ENCODE measurements around the gene LRRC34. TPM values are rescaled to one million over a fixed set of nuclear protein-coding genes. Genes with fewer than 3 reads are reported as not detected.
A peak's percentile ranks its signal among the peaks of the same experiment; 100 is the strongest.

Gene LRRC34
- total RNA-seq, 2 donors from 2014 or later = 3.4 TPM; not detected in 1

DNA sequence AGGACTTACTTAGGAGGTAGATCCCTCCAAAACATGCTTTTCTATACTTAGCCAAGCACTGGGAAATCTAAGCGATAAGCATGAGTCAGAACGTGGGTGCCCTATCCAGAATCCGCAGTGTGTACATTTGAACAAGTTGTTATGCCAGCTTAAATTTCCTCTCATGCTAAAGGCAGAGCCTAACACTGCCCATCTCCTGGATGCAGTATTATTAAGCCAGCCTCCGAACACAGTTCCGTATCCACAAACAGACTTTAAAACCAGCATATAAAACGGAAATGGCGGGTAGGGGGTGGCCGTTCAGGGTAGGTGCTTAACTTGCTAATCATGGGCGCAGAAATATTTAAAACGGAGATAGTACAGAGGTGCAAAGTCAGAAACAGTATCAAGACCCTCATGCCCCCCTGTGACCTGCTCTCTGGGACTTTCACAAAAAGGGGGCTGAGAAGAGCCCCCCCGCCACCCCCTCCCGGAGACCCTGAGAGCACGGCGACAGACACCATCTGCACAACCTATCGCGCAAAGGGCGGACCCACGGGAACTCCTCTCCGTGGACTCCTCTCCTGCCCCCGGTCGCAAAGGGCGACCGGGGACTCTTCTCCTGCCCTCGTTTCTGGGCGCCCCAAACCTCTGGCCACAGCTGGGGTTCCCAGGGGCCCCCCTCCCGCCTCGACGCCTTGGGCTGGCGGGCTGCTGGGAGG is 923 bp downstream of the LRRC34 start:
- intact Hi-C loops (cut with DNase I) = no loop called here
- peak in 2 of 4 donors; percentile 17 to 18 for DNase-seq
- TF ChIP-seq POLR2A (IDR thresholded peaks at IDR 0.05) = no peak
- TF ChIP-seq CTCF (IDR thresholded peaks at IDR 0.05) = no peak

DNA sequence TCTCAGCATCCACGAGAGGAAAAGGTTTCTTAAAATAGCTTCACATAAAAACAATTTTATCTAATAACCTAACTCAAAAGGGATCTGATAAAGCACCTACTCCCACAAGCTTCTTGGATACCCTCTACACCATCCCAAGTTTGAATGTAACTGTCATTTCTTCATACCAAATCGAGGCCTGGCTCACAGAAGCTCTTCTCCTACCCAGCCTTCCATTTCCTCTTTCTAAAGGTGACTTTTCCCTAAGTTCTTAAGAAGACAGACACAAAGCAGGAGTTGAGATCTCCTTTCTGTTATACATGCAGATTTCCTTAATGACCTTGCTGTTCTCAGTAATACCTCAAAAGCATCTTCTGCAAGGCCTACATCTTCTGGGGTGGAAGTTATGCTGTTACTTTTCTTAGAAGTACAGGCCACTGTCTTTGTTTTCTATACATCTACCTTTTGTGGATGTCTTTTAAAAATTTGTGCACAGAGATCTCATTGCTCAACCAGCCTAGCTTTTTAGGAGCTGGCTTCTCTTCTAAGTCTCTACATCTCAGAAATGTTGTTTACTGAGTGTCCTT is 3.4 kb downstream of the LRRC34 start:
- WGBS, 2 donors = 31 to 47% methylated on average over 2 of the region's 2 CpGs
- no peaks in the 10 kb centered on the region for H3K36me3 ChIP-seq (replicated peaks in 1 of 2; ENCODE audit: insufficient read depth in 1 of 2, low read depth in 2 of 2)
- TF ChIP-seq CTCF (IDR thresholded peaks at IDR 0.05) (no peak), POLR2A (IDR thresholded peaks at IDR 0.05) (no peak)

More for the DNA sequence above, 923 bp downstream of the LRRC34 start:
- H3K27me3 ChIP-seq = no peaks in the 10 kb centered on the region
- peaks cover 0 to 5% (median 0%) of the 10 kb centered on the region in 3 donors for H3K9me3 ChIP-seq
- WGBS, 2 donors = 7 to 36% methylated on average over 15 to 29 of the region's 29 CpGs
- peaks cover 14% of the 10 kb centered on the region for H3K4me1 ChIP-seq
- peak; percentile 33 for ATAC-seq
- H3K36me3 ChIP-seq (replicated peaks in 1 of 2; ENCODE audit: insufficient read depth in 1 of 2, low read depth in 2 of 2) = no peaks in the 10 kb centered on the region
- H3K4me3 ChIP-seq = peak overlapping the region in 1 of 2 donors; percentile 26
- H3K27ac ChIP-seq = peak overlapping the region; percentile 0 to 47 (median 25)

GRCh38 chr3:169804681-169805080 is 8.0 kb downstream of the LRRC34 start:
- Histone ChIP-seq H3K27me3 (no peaks in the 10 kb centered on the region), H3K4me1 (no peaks in the 10 kb centered on the region), H3K27ac (no peak overlapping the region), H3K4me3 (no peak overlapping the region), H3K36me3 (replicated peaks in 1 of 2; ENCODE audit: insufficient read depth in 1 of 2, low read depth in 2 of 2) (no peaks in the 10 kb centered on the region), H3K9me3 (no peaks in the 10 kb centered on the region)
- TF ChIP-seq CTCF (IDR thresholded peaks at IDR 0.05) (no peak), POLR2A (IDR thresholded peaks at IDR 0.05) (no peak)
- ATAC-seq (no peak), DNase-seq (no peak)
- intact Hi-C loops (cut with DNase I) = no loop called here
- WGBS, 2 donors = 87 to 95% methylated on average over 3 of the region's 3 CpGs

More for the DNA sequence above, 3.4 kb downstream of the LRRC34 start:
- H3K27me3 ChIP-seq = no peaks in the 10 kb centered on the region
- ATAC-seq = no peak
- intact Hi-C loops (cut with DNase I) = no loop called here
- no peaks in the 10 kb centered on the region for H3K9me3 ChIP-seq
- peaks cover 14% of the 10 kb centered on the region for H3K4me1 ChIP-seq
- H3K27ac ChIP-seq = no peak overlapping the region
- DNase-seq = no peak
- H3K4me3 ChIP-seq = no peak overlapping the region

GRCh38 chr3:169792359-169792758 is 20.3 kb downstream of the LRRC34 start:
- TF ChIP-seq POLR2A (IDR thresholded peaks at IDR 0.05) (no peak), CTCF (IDR thresholded peaks at IDR 0.05) (no peak)
- Histone ChIP-seq H3K36me3 (replicated peaks in 1 of 2; ENCODE audit: insufficient read depth in 1 of 2, low read depth in 2 of 2) (peaks cover 7 to 9% of the 10 kb centered on the region in 2 donors), H3K4me3 (no peak overlapping the region), H3K9me3 (no peaks in the 10 kb centered on the region), H3K27ac (no peak overlapping the region), H3K4me1 (no peaks in the 10 kb centered on the region), H3K27me3 (no peaks in the 10 kb centered on the region)
- ATAC-seq = no peak
- no peak for DNase-seq
- intact Hi-C loops (cut with DNase I) = no loop called here
- WGBS, 2 donors = 90 to 93% methylated on average over 1 of the region's 1 CpG

All from body of pancreas (tissue), 4 donors.